ENCODE results near the gene GRID1. TPM values are rescaled to one million over a fixed set of nuclear protein-coding genes. Genes with fewer than 3 reads are reported as not detected.
"Not testable (repeated sequence)": the region's sequence is repeated elsewhere in the genome, so short reads cannot be mapped to it uniquely, and the experiment has no call there.

Gene GRID1
- total and polyA plus RNA-seq, 10 of the 15 experiments (the other 5 are each of a cell fraction or from before 2014, with no cell fraction given) = 0.04 to 0.62 (median 0.08) TPM; not detected in 5

- RAD21 ChIA-PET (ENCODE audit: unreplicated experiment) = no interaction called here
- Histone ChIP-seq H3K9me3 (replicated peaks; ENCODE audit: control insufficient read depth, insufficient read depth, low read length) (no peaks in the 10 kb centered on the region), H3K27ac (ENCODE audit: control insufficient read depth, insufficient read depth) (no peak overlapping the region), H3K27me3 (replicated peaks in 1 of 2; ENCODE audit: control insufficient read depth in 2 of 2, insufficient read depth in 2 of 2, low read length in 1 of 2) (no peaks in the 10 kb centered on the region; a peak in 2 of 4 replicates), H3K79me2 (ENCODE audit: control insufficient read depth, insufficient read depth, low read length) (no peaks in the 10 kb centered on the region), H3K4me2 (ENCODE audit: control insufficient read depth, insufficient read depth) (no peak overlapping the region), H4K20me1 (ENCODE audit: control insufficient read depth, insufficient read depth) (no peaks in the 10 kb centered on the region), H2AFZ (ENCODE audit: control insufficient read depth, low read depth, low read length) (no peak overlapping the region), H3K4me3 (no peak overlapping the region), H3K9ac (ENCODE audit: control insufficient read depth, insufficient read depth, low read length) (no peak overlapping the region), H3K4me1 (ENCODE audit: control insufficient read depth, insufficient read depth, low read length) (no peaks in the 10 kb centered on the region), H3K36me3 (ENCODE audit: control insufficient read depth in 2 of 2, insufficient read depth in 2 of 2, low read length in 1 of 2) (no peaks in the 10 kb centered on the region)
- CTCF ChIA-PET = no interaction called here
- no peak for TF ChIP-seq CHD2 (IDR thresholded peaks at IDR 0.05; ENCODE audit: borderline replicate concordance, low read depth, low read length)
- POLR2A ChIA-PET = no interaction called here
- DNase-seq (ENCODE audit: low read depth, low spot score) = no peak
- BruUV-seq (replicated peaks) = no TSS peak
- ATAC-seq = no peak
- WGBS (ENCODE audit: insufficient coverage, insufficient replicate concordance, low lambda C conversion rate, missing lambda C conversion rate) = 19% methylated on average over 6 of the region's 6 CpGs
- SMC1A ChIA-PET (ENCODE audit: uncharacterized antibody, unreplicated experiment) = no interaction called here
- no peak for FAIRE-seq
- in situ Hi-C loops (cut with MboI) (no loop called here), intact Hi-C loops (cut with micrococcal nuclease; ENCODE audit: unreplicated experiment) (no loop called here)
Measured at GRCh38 chr10:86077271-86077670, 289.3 kb downstream of the GRID1 start.

GRCh38 chr10:86076497-86076896, 290.1 kb downstream of the GRID1 start:
- in situ Hi-C loops (cut with MboI); H4K20me1 ChIP-seq (ENCODE audit: control insufficient read depth, insufficient read depth); RAD21 ChIA-PET (ENCODE audit: unreplicated experiment); DNase-seq (ENCODE audit: low read depth, low spot score); H3K4me2 ChIP-seq (ENCODE audit: control insufficient read depth, insufficient read depth); H2AFZ ChIP-seq (ENCODE audit: control insufficient read depth, low read depth, low read length); H3K9ac ChIP-seq (ENCODE audit: control insufficient read depth, insufficient read depth, low read length); H3K4me3 ChIP-seq; H3K79me2 ChIP-seq (ENCODE audit: control insufficient read depth, insufficient read depth, low read length); intact Hi-C loops (cut with micrococcal nuclease; ENCODE audit: unreplicated experiment); SMC1A ChIA-PET (ENCODE audit: uncharacterized antibody, unreplicated experiment); ATAC-seq; CTCF ChIA-PET; H3K27ac ChIP-seq (ENCODE audit: control insufficient read depth, insufficient read depth); POLR2A ChIA-PET; H3K9me3 ChIP-seq (replicated peaks; ENCODE audit: control insufficient read depth, insufficient read depth, low read length); H3K4me1 ChIP-seq (ENCODE audit: control insufficient read depth, insufficient read depth, low read length); H3K36me3 ChIP-seq (ENCODE audit: control insufficient read depth in 2 of 2, insufficient read depth in 2 of 2, low read length in 1 of 2); BruUV-seq (replicated peaks); H3K27me3 ChIP-seq (replicated peaks in 1 of 2; ENCODE audit: control insufficient read depth in 2 of 2, insufficient read depth in 2 of 2, low read length in 1 of 2): not testable (repeated sequence)
- 0 out of 2 replicates have a peak, but pooled peaks have one; percentile 35 for TF ChIP-seq SMARCA5 (IDR thresholded peaks at IDR 0.05)
- 72% methylated on average over 4 of the region's 4 CpGs for WGBS (ENCODE audit: insufficient coverage, insufficient replicate concordance, low lambda C conversion rate, missing lambda C conversion rate)
- peak; percentile 80 for FAIRE-seq
